ENCODE measurements around the gene OR52N2. TPM values are rescaled to one million over a fixed set of nuclear protein-coding genes. Genes with fewer than 3 reads are reported as not detected.
A peak's percentile ranks its signal among the peaks of the same experiment; 100 is the strongest.

The OR52N2 gene
- not detected for total RNA-seq

DNA sequence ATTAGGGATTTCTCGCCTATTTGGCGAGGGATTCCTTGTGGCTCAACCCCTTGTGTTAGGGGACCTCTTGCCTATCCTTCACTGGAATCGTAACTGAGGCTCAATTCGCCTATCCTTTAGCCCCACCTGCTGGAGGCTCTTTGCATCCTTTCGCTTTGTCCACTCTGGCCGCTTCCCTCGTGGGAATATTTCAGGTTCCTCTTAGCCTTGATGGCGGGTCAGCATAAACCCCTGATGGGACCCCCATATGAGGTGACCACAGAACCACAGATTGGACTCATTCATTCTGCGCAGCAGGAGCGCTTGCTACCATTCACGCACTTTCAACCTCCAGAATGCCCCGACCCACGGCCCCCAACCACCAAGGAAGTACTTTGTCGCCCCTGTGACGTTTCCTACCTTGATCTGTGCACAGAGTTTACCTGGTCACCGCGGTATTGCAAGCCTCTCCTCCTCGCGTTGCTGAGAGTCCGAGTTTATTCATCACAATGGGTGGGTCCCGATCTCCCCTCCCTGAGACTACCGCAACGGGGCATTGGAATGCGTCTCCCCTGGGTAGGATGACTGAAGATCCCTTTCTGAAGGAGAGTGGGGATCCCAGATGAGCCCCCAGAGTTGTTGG lies at the start of gene OR52N2:
TSS of gene OR52N2 (plus strand) at position 425 of the 622 bp plus-strand sequence. CDS start 11,412 bp downstream, outside the sequence.
- Histone ChIP-seq H3K9ac (ENCODE audit: low read depth in 2 of 2, low read length in 2 of 2) (peak within 1 kb of the TSS in 1 of 2 donors; percentile 24), H3K9me3 (no peaks in the 10 kb centered on the region)
- intact Hi-C loops (cut with DNase I): loop anchor here (2.0 to 10.0 kb wide), 5 partner anchors 126 to 1174 kb away; partner anchors contain the start of gene OR51D1

DNA sequence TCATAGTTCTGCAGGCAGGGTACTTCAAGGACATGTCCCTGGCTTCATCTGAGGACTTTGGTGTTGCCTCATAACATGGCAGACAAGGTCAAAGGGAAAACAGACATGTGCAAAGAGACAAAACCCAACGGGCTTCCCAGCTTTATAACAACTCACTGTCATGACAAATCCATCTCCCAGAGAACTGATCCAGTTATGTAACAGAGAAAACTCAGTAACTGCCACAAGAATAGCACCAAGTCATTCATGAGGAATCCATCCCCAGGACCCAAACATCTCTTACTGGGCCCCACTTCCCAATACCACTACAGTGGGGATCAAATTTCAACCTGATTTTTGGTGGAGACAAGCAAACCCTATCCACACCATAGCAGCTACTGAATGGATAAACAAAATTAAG lies 41.7 kb upstream of the OR52N2 start:
- no peaks in the 10 kb centered on the region for H3K4me1 ChIP-seq
- no peak overlapping the region for H3K9ac ChIP-seq (ENCODE audit: low read depth in 2 of 2, low read length in 2 of 2)
- TF ChIP-seq CTCF (IDR thresholded peaks at IDR 0.05): no peak
- intact Hi-C loops (cut with DNase I): no loop called here
- H3K27ac ChIP-seq: no peak overlapping the region
- H3K27me3 ChIP-seq: no peaks in the 10 kb centered on the region
- H3K36me3 ChIP-seq: no peaks in the 10 kb centered on the region
- H3K9me3 ChIP-seq: no peaks in the 10 kb centered on the region
- no peak for DNase-seq
- H3K4me3 ChIP-seq: no peak overlapping the region

More for the DNA sequence above, at the start of gene OR52N2:
- H3K4me3 ChIP-seq: peak within 1 kb of the TSS; percentile 39
- DNase-seq: peak; percentile 75
- no peaks in the 10 kb centered on the region for H3K4me1 ChIP-seq
- H3K27ac ChIP-seq: no peak within 1 kb of the TSS
- no peaks in the 10 kb centered on the region for H3K27me3 ChIP-seq
- no peaks in the 10 kb centered on the region for H3K36me3 ChIP-seq
- peak; percentile 69 for TF ChIP-seq CTCF (IDR thresholded peaks at IDR 0.05)

GRCh38 chr11:5783255-5783654 lies 25.5 kb upstream of the OR52N2 start, which contains the start of gene OR52N5:
Gene OR52N5, minus strand, starts transcription at chr11:5783355. Its CDS starts 4,721 bp downstream, at chr11:5778634.
- no peaks in the 10 kb centered on the region for H3K36me3 ChIP-seq
- intact Hi-C loops (cut with DNase I): no loop called here
- no peaks in the 10 kb centered on the region for H3K4me1 ChIP-seq
- no peaks in the 10 kb centered on the region for H3K27me3 ChIP-seq
- no peak within 1 kb of the TSS for H3K9ac ChIP-seq (ENCODE audit: low read depth in 2 of 2, low read length in 2 of 2)
- TF ChIP-seq CTCF (IDR thresholded peaks at IDR 0.05): no peak
- H3K4me3 ChIP-seq: no peak within 1 kb of the TSS
- H3K27ac ChIP-seq: no peak within 1 kb of the TSS
- H3K9me3 ChIP-seq: no peaks in the 10 kb centered on the region
- DNase-seq: no peak

DNA sequence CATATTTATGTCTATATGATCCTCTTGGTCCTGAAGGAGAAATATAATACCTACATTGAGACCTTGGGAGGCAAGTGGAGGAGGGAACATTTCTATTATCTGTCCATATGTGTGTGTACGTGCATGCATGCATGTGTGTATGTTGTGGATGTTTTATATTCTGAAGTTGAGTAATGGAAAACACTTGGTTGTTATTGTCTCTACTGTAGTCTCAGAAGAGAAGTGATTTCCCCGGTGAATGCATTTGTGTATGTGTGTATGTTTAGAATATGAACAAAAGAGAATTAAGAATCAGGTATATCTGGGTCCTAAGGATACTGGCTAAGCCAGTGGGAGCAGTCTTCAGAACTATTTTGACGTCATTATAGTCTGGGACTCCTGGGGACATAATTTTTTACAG lies 17.6 kb upstream of the OR52N2 start, which contains the start of gene OR52N1:
TSS of gene OR52N1 (minus strand) at position 101 of the 400 bp plus-strand sequence. CDS start 2,449 bp downstream, outside the sequence.
- Histone ChIP-seq H3K9me3 (no peaks in the 10 kb centered on the region), H3K36me3 (no peaks in the 10 kb centered on the region), H3K27ac (no peak within 1 kb of the TSS), H3K4me1 (no peaks in the 10 kb centered on the region), H3K4me3 (no peak within 1 kb of the TSS), H3K27me3 (no peaks in the 10 kb centered on the region), H3K9ac (ENCODE audit: low read depth in 2 of 2, low read length in 2 of 2) (no peak within 1 kb of the TSS)
- no peak for TF ChIP-seq CTCF (IDR thresholded peaks at IDR 0.05)
- intact Hi-C loops (cut with DNase I): no loop called here
- no peak for DNase-seq

GRCh38 chr11:5796541-5796940 lies 12.2 kb upstream of the OR52N2 start:
- no peak for DNase-seq
- no peak for TF ChIP-seq CTCF (IDR thresholded peaks at IDR 0.05)
- Histone ChIP-seq H3K9me3 (no peaks in the 10 kb centered on the region), H3K4me3 (no peak overlapping the region), H3K27me3 (no peaks in the 10 kb centered on the region), H3K4me1 (no peaks in the 10 kb centered on the region), H3K9ac (ENCODE audit: low read depth in 2 of 2, low read length in 2 of 2) (no peak overlapping the region), H3K36me3 (no peaks in the 10 kb centered on the region), H3K27ac (no peak overlapping the region)
- intact Hi-C loops (cut with DNase I): no loop called here

Measured in colonic mucosa (tissue), 4 donors.